TTC549 (cell line): ENCODE results near the gene IL21.

Experiments used
- FAIRE-seq: peaks from 2 replicates; lab custom pipeline; 2012; peaks lifted over from hg19 to GRCh38; lab: Jason Lieb, UNC

IL21 gene

DNA sequence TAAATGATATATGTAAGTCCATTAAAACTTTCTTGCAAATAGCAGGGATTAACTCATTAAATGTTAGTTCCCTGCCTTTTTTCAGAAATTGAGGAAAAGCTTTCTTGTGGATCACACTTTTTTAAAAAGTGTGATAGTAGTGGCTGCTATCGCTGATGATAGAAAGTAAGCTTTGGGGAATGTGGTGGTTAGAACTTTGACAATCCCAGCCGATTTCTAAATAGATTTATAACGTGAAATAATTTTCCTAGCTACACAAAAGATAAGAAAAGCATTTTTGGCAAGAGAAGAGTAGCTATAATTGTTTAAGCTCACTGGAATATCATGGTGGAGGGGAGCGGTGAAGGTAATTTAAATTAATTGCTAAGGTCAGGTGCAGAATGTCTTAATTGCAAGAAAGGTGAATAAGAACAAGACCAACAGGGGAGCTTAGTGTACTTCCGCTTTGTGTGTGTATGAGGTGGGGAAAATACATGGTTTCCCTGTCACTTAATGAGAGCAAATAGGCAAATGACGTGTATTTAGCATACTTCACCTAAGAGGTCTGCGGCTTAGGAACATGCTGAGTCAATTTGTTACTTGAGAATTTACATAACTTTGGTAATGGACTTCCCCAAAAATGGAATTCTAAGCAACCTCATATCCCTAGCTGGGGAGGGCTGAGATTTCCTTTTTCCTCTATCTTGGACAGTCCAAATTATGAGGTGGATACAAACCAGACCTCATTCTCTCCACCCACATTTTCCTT lies 11.7 kb upstream of the IL21 start:
- FAIRE-seq = no peak

DNA sequence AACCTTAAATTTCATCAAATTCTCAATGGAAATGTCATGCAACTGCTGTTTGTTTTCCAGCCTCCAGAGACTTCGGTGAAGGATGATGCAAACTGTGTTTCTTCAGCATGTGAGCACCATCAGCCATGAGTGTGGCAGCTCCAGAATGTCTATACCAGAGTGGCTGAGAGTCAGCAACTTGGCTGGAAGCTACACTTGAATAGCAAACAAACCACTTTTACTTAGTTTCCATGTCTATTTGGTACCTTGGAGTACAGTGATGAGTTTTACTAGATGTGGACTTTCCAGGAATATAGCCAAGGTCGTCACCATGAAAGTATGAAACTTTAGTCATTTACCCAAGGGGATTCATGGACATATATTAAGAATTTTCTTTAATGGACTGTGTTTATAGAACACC lies 4.3 kb upstream of the IL21 start:
- FAIRE-seq = no peak

GRCh38 chr4:122624205-122624604 lies 3.3 kb upstream of the IL21 start:
- no peak for FAIRE-seq

DNA sequence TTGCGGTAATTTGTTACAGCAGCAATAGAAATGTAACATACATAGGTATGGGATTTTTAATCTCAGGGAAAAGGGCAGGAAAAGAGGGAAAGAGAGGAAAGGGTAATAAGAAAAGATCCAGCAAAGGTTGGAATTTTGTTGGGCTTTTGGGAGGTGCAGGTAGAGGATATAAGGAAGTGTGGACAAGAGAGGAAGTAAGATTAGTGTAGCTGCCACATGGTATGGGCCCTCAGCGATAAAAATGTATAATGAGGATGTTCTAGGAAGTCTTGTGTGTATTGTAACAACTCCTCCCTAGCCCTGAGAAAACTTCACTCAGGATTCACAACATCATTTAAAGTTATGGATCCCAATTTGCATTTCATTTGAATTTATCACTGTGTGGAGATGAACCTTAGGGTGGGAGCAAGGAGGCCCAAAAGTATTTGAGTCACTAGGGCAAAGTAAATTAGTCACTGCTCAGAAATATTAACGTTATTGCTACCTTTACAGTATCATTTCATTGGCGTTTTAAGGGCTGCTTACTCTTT lies 2.8 kb upstream of the IL21 start:
- no peak for FAIRE-seq

- no peak for FAIRE-seq
Observed at GRCh38 chr4:122622400-122622799, 1.5 kb upstream of the IL21 start.

- no peak for FAIRE-seq
Observed at GRCh38 chr4:122619611-122620010, 1.3 kb downstream of the IL21 start.

DNA sequence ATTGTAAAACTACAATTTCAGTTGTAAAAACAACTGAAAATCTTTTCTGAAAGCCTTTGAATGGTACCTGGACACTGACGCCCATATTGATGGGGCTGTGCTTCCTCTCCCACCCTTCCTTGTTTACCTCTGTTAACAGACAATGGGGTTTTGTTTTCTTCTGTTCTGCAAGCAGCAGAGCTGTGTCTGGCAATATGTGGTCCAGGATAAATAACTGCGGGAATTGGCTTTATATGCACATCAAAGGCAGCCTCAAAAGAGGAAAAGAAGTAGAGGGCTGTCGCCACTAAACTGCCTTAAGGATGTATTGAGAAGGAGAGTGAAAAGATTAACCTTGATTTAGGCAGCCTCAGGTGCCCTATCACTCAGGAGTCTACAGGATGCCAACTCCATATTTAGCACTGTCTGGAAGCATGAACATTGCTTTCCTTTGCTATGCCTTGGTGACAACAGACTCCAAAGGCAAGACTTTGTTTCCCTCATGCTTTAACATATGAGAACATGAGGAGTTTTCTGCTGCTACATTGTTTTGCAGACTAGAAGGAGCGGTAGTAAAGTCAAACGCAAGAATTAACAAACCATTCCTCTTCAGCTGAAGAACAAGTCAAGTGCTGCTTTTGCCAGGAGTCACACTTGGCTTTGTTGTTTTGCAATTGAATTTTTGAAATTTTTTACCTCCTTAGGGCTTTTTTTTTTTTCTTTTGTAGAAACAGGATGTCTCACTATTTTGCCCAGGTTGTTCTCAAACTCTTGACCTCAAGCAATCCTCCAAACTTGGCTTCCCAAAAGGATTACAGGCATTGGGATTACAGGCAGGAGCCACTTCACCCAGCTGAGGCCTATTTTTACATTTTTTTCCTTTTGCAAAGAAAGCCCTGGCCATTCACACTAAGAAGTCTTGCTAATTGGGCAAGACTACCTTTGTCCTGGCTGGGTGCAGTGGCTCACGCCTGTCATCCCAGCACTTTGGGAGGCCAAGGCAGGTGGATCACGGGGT lies 3.0 kb downstream of the IL21 start:
- FAIRE-seq = no peak

DNA sequence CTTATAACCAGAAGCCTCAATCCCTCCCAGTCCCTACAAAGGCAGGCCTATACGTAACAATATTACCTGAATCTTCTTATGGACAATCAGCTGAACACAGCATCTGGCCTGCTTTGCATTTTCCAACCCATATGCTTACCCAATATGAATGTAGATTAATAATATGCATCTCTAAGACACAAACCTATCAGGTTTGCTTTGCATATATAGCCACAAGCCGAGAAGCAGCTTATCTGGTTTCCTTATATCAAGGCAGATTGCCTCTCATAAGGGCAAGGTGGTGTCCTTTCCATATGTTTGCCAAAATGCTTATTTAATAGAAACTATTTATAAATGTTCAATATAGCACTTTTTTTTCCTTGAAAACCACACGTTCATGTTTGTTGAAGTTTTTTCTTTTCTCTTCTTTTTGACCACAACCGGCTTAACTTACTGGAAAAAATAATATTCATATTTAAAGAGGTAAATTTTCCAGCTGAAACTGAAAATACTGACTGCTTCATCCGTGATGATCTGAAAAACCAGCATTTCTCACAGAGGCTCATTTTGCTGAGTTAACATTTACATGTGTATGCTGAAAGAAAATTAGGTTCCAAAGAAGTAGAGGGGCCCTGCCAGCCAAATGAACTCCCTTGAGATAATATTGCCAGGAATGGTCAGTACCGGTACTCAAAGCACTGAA lies 3.8 kb downstream of the IL21 start:
- no peak for FAIRE-seq

- FAIRE-seq = no peak
Observed at GRCh38 chr4:122614621-122615020, 6.2 kb downstream of the IL21 start.

GRCh38 chr4:122612540-122612939 lies 8.3 kb downstream of the IL21 start:
- no peak for FAIRE-seq

GRCh38 chr4:122606364-122607043 lies 14.4 kb downstream of the IL21 start:
- FAIRE-seq = no peak

GRCh38 chr4:122604146-122604545 lies 16.7 kb downstream of the IL21 start:
- no peak for FAIRE-seq

GRCh38 chr4:122603156-122603574 lies 17.7 kb downstream of the IL21 start:
- FAIRE-seq = no peak

- FAIRE-seq = peak; percentile 81
Observed at GRCh38 chr4:122602277-122603142, 18.4 kb downstream of the IL21 start.

DNA sequence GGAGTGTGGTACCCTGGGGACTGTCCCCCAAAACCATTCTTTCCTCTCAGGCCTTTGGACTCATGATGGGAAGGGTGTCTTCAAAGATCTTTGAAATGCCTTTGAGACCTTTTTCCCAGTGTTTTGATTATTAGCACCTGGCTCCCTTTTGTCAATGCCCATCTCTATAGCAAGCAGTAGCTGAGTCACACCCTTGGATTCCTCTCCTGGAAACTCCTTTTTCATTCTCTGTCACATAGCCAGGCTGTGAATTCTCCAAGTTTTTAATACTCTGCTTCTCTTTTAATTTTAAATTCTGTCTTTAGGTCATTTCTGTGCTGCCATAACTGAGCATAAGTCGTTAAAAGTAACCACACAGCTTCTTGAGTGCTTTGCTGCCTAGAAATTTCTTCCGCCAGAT lies 29.7 kb downstream of the IL21 start:
- FAIRE-seq = no peak

DNA sequence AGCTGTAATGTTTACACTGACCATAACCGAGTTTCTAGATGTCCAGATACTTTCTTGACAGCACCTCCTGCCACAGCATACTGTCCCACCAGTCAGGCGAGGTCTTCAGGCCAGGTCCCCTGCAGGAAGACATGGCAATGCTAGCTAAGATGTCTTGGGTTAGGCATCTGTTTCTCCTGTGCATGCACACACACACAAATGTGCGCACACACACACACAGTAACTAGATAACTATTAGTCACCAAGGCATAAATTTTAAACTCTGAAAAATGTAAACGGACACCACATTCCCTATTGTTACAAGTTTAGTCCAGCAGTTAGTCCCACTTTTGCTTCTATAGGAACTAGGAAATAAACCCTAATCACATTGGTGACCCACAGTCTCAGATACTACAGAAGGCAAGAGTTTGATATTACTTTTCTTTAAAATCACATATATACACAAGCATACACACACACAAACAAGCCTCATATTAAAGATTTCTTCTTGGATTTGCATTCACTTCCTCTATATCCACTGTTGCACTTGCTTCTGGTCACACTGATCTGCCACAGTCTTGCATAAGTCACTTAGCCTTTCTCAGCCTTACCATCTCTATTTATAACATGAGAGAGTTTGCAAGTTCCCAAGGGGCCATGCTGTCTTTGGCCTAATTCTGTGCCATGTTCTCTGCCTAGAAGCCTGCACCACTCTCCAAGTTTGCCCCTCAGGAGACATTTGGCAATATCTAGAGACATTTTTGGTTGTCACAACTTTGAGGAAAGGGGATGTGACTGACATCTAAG lies 32.2 kb downstream of the IL21 start:
- no peak for FAIRE-seq

DNA sequence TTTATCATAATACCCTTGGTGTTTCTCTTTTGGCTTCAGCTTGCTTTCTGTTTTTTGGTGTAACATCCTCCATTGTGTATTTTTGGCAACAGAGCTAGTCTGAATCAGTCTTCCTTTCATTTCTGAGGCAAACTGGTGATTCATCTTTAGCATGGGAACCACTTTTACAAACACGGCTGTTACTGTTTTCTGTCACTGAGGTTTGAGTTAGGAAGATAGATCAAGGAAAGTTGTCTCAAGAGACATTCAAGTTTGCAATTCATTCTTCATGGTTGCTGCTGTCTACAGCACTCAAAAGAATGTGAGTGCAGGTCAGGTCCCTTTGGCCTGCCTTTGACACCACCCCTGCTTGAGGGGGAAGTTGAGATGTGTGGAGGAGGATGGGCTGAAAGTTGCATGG lies 36.3 kb downstream of the IL21 start:
- no peak for FAIRE-seq

DNA sequence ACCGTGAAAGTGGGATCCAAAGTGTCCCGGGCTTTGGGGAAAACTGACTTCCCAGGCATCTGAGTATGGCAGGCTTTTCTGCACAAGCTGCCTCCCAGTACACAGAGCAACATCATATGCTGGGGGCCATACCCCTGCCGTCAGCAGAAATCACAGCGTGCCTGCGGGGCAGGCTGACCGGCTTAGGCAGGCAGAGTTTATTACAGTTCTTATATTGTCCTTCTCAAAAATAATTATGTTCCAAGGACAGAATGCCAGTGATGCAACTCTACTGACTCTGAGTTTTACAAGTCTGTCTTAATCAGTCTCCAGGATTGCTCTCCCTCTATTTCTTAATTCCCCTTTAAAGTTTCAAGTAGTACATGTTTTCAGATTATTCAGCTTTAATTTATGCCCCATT lies 37.0 kb downstream of the IL21 start:
- FAIRE-seq = no peak

GRCh38 chr4:122577808-122578781 lies 42.8 kb downstream of the IL21 start:
- FAIRE-seq = peak; percentile 94
